Fibroblast of the aortic adventitia (primary cell): ENCODE measurements around the gene LRBA. TPM values are rescaled to one million over a fixed set of nuclear protein-coding genes. Genes with fewer than 3 reads are reported as not detected.

ENCODE experiments used
- DNase-seq: peaks from one replicate; pipeline ENCODE4 v3.0.0-alpha.2; 2010; ENCODE audit warnings: low read depth
- H3K4me3 ChIP-seq: 2 replicates; pipeline ENCODE4 v1.5.1; 2011; ENCODE audit warnings: low read depth, mild to moderate bottlenecking, control low read depth, low read length, moderate library complexity
- total RNA-seq: library from RNA; depleted of rRNA; stranded (reverse); fragments of >200 nt; gene quantifications from 2 replicates; pipeline ENCODE4 v1.2.3, GENCODE V29; 2012; ENCODE audit warnings: low replicate concordance
- TF ChIP-seq, protein P1 (sequence below): IDR thresholded peaks from 2 replicates; pipeline ENCODE4 v1.5.1; 2011; ENCODE audit warnings: mild to moderate bottlenecking, low read length, control low read depth, inconsistent platforms; ENCODE audit not compliant: insufficient read depth

Gene LRBA
- total RNA-seq, 1 donor: 45.8 TPM

DNA sequence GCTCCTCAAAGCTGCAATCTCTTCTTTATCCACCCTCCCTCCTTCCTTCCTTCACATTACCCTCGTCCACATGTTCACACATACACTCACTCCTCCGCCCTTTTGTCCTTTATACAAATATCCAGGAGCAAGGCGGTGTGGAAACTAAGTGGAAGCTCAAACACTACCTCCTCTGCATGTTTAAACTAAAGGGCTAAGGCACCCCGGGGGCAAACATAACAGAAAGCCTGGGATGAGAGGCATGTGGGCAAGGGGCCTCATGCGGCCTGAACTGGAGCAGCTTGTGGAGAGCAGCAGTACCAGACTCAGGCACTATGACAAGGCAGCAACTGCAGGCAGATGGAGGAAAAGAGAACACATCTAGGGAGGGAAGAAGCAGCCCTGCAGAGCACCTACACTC is 423.7 kb downstream of the LRBA start:
- no peak for DNase-seq
- no peak overlapping the region for H3K4me3 ChIP-seq
- TF ChIP-seq, protein P1, sequence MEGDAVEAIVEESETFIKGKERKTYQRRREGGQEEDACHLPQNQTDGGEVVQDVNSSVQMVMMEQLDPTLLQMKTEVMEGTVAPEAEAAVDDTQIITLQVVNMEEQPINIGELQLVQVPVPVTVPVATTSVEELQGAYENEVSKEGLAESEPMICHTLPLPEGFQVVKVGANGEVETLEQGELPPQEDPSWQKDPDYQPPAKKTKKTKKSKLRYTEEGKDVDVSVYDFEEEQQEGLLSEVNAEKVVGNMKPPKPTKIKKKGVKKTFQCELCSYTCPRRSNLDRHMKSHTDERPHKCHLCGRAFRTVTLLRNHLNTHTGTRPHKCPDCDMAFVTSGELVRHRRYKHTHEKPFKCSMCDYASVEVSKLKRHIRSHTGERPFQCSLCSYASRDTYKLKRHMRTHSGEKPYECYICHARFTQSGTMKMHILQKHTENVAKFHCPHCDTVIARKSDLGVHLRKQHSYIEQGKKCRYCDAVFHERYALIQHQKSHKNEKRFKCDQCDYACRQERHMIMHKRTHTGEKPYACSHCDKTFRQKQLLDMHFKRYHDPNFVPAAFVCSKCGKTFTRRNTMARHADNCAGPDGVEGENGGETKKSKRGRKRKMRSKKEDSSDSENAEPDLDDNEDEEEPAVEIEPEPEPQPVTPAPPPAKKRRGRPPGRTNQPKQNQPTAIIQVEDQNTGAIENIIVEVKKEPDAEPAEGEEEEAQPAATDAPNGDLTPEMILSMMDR: no peak

DNA sequence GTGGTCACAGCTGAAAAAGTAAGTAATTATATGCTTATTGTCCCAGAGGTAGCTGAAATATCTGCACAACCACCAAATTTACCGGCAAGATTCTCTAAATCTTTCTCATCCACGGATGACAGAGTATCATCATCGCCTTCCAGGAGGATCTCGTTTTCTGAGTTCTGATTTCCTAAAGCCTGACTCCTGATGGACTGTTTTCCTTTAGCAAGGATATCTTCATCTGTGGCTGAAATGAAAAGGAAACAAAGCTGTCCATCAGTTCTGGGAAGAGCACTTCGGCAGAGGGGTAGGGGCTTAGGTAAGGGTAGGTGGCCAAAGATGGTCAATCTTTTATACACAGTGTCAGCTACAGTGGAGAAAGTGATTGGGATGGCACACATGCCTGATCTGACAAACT is 424.5 kb downstream of the LRBA start:
- TF ChIP-seq, protein P1: no peak
- DNase-seq: no peak
- no peak overlapping the region for H3K4me3 ChIP-seq

DNA sequence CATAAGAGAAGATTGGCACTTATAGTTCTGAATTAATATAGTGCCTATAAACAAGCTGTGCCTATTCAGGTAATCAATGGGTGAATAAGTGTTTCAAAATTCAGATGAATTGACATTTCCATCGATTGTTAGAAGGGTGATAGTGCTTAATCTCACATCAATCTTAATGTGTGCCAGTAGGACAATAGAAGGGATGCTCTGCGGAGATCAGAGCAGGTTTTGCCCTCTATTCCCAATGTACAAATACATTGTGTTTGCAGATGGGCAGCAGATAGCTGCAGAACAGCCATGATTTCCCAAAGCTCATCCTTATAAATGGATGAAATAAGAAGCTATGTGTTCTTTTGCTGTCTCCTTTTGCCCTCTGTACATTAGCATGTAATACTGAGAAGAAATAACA is 425.9 kb downstream of the LRBA start:
- no peak for DNase-seq
- H3K4me3 ChIP-seq: no peak overlapping the region
- TF ChIP-seq, protein P1: no peak

DNA sequence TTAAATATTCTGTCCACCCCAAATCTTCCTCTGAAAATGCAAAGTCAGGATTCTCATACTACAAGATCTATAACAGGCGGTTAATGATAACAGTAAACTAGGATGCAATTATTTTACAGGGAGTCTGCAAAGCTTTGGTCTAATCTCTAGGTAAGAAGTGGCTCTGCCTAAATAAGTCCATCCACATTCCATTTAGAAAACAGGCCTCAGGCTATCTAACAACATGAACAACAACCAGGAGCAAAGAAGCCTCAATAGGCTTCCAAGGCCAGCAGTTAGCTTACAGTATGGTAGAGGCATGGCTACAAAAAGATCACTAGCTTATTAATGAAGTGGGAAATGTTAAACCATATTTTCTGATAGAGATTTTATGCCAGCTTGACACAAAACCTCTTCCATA is 426.8 kb downstream of the LRBA start:
- no peak overlapping the region for H3K4me3 ChIP-seq
- TF ChIP-seq, protein P1: no peak
- DNase-seq: no peak

DNA sequence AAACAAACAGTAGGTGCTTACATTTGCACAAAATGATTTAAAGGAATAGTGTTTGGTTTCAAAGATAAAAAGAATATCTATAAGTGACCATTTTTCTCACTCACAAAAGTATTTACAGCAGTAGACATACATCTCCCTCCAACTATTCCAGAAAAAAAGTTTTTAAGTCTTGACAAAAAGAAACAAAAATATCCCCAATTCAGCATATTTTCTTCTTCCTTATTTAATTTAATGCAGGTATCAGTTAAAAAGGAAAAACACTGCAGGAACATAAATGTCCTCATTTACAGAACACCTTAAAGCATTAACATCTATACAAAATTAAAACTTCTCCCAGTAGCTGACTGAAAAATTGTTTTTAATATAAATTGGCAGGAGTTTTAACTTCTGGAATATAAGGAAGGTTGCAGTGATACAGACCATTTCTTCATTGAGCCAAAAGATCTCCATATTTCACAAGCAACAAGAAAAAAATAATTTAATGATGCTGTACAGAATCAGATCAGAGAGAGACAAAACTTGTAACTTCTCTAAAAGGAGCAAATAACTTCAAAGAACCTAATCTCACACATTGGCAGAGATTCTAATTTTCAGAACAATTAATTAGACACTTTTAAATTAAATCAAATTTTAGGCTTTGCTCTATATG is 428.8 kb downstream of the LRBA start:
- no peak overlapping the region for H3K4me3 ChIP-seq
- TF ChIP-seq, protein P1: no peak
- DNase-seq: no peak

DNA sequence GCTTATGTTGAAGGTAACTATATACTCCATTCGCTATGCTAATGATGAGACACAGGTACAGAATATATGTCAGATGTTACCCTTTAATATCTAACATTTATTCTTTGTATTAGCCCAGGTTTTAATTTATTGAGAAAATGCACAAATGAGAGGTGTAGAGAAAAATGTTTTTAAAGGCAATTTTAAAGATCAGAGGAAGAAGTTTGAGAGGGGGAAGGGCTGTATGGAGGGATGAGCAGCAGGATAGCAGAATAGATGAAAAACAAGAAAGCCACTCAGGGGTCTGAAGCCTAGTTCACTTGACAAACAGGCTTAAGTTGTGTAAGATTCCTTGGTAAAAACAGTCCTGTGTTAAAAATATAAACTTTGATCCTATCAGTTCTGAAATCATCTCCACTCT is 429.5 kb downstream of the LRBA start:
- TF ChIP-seq, protein P1: no peak
- DNase-seq: no peak
- no peak overlapping the region for H3K4me3 ChIP-seq
